ENCODE data around the gene MED13L.

- TF ChIP-seq CTCF (IDR thresholded peaks at IDR 0.05) (no peak), POLR2A (IDR thresholded peaks at IDR 0.05) (no peak), POLR2AphosphoS5 (IDR thresholded peaks at IDR 0.05) (no peak), EP300 (IDR thresholded peaks at IDR 0.05) (no peak)
Observed at GRCh38 chr12:116301621-116302020, 24.1 kb upstream of the MED13L start.
